ENCODE measurements around the gene KCNK6. TPM values are rescaled to one million over a fixed set of nuclear protein-coding genes. Genes with fewer than 3 reads are reported as not detected.

The KCNK6 gene
- total RNA-seq, 1 donor = 5.4 TPM

DNA sequence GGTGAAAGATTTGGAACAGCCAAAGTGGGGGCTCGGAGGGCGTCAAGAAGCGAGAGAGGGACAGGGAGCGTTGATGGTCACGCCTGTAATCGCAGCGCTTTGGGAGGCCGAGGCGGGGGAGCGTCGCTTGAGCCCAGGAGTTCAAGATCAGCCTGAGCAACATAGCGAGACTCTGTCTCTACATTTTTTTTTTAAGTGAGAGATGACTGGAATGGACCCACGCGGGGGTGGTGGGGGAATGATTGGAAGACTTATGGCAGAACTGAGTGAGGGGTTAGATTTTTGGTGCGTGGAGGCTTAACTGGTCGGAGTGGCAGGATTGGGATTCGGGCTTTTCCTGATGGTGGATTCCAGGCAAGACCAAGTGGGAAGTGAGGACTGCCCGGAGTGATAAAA is 55.5 kb downstream of the KCNK6 start:
- TF ChIP-seq, protein P1, sequence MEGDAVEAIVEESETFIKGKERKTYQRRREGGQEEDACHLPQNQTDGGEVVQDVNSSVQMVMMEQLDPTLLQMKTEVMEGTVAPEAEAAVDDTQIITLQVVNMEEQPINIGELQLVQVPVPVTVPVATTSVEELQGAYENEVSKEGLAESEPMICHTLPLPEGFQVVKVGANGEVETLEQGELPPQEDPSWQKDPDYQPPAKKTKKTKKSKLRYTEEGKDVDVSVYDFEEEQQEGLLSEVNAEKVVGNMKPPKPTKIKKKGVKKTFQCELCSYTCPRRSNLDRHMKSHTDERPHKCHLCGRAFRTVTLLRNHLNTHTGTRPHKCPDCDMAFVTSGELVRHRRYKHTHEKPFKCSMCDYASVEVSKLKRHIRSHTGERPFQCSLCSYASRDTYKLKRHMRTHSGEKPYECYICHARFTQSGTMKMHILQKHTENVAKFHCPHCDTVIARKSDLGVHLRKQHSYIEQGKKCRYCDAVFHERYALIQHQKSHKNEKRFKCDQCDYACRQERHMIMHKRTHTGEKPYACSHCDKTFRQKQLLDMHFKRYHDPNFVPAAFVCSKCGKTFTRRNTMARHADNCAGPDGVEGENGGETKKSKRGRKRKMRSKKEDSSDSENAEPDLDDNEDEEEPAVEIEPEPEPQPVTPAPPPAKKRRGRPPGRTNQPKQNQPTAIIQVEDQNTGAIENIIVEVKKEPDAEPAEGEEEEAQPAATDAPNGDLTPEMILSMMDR (IDR thresholded peaks at IDR 0.05; ENCODE audit: extremely low read depth, low read depth, low read length) = no peak
- Histone ChIP-seq H3K36me3 (ENCODE audit: insufficient read depth, low read length) (peaks cover 25% of the 10 kb centered on the region), H4K20me1 (ENCODE audit: insufficient read depth, low read length) (peaks cover 33% of the 10 kb centered on the region), H3K27me3 (ENCODE audit: insufficient read depth, low read length) (no peaks in the 10 kb centered on the region), H3K79me2 (ENCODE audit: insufficient read depth, low read length) (peaks cover 51% of the 10 kb centered on the region), H3K4me2 (ENCODE audit: insufficient read depth, low read length) (peak overlapping the region; percentile 88), H3K27ac (ENCODE audit: low read depth, low read length) (peak overlapping the region; percentile 95), H3K9me3 (ENCODE audit: low read depth, low read length) (no peaks in the 10 kb centered on the region), H3K4me3 (ENCODE audit: insufficient read depth, low read length) (peak overlapping the region; percentile 98), H2AFZ (ENCODE audit: low read length) (peak overlapping the region; percentile 91), H3K4me1 (ENCODE audit: insufficient read depth, low read length) (peaks cover 15% of the 10 kb centered on the region)
- peak; percentile 70 for DNase-seq (ENCODE audit: insufficient read length, low spot score, missing footprints)

DNA sequence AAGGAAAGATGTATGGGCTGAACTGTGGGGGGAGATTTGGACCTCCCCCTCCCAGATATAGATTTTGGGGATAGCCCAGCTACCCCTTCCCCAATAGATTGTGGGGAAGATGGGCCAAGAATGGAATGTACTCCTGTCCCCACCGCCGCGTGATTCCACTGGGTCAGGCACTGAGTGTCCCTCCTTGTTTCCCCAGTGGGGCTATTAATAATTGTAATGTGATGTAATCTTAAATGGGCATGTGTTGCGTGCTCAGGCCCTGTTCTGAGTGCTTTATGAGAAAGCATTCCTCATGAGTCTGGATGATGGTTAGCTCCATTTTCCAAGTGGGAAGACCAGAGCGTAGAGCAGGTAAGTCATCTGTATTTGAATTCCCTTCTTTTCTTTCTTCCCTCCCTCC is 56.1 kb downstream of the KCNK6 start:
- peak; percentile 91 for DNase-seq (ENCODE audit: insufficient read length, low spot score, missing footprints)
- Histone ChIP-seq H3K9me3 (ENCODE audit: low read depth, low read length) (no peaks in the 10 kb centered on the region), H3K27me3 (ENCODE audit: insufficient read depth, low read length) (no peaks in the 10 kb centered on the region), H3K4me1 (ENCODE audit: insufficient read depth, low read length) (peaks cover 15% of the 10 kb centered on the region), H3K36me3 (ENCODE audit: insufficient read depth, low read length) (peaks cover 31% of the 10 kb centered on the region), H4K20me1 (ENCODE audit: insufficient read depth, low read length) (peaks cover 36% of the 10 kb centered on the region), H3K79me2 (ENCODE audit: insufficient read depth, low read length) (peaks cover 58% of the 10 kb centered on the region), H3K4me2 (ENCODE audit: insufficient read depth, low read length) (peak overlapping the region; percentile 88), H3K4me3 (ENCODE audit: insufficient read depth, low read length) (peak overlapping the region; percentile 98), H2AFZ (ENCODE audit: low read length) (no peak overlapping the region), H3K27ac (ENCODE audit: low read depth, low read length) (peak overlapping the region; percentile 95)
- TF ChIP-seq, protein P1 (IDR thresholded peaks at IDR 0.05; ENCODE audit: extremely low read depth, low read depth, low read length) = no peak

GRCh38 chr19:38376576-38376975 is 56.9 kb downstream of the KCNK6 start:
- peaks cover 65% of the 10 kb centered on the region for H3K79me2 ChIP-seq (ENCODE audit: insufficient read depth, low read length)
- H3K36me3 ChIP-seq (ENCODE audit: insufficient read depth, low read length) = peaks cover 39% of the 10 kb centered on the region
- H3K27ac ChIP-seq (ENCODE audit: low read depth, low read length) = peak overlapping the region; percentile 95
- H3K4me1 ChIP-seq (ENCODE audit: insufficient read depth, low read length) = peaks cover 15% of the 10 kb centered on the region
- H3K4me3 ChIP-seq (ENCODE audit: insufficient read depth, low read length) = peak overlapping the region; percentile 98
- no peaks in the 10 kb centered on the region for H3K27me3 ChIP-seq (ENCODE audit: insufficient read depth, low read length)
- TF ChIP-seq, protein P1 (IDR thresholded peaks at IDR 0.05; ENCODE audit: extremely low read depth, low read depth, low read length) = no peak
- H3K4me2 ChIP-seq (ENCODE audit: insufficient read depth, low read length) = peak overlapping the region; percentile 88
- H4K20me1 ChIP-seq (ENCODE audit: insufficient read depth, low read length) = peaks cover 42% of the 10 kb centered on the region
- H3K9me3 ChIP-seq (ENCODE audit: low read depth, low read length) = no peaks in the 10 kb centered on the region
- DNase-seq (ENCODE audit: insufficient read length, low spot score, missing footprints) = no peak
- no peak overlapping the region for H2AFZ ChIP-seq (ENCODE audit: low read length)

DNA sequence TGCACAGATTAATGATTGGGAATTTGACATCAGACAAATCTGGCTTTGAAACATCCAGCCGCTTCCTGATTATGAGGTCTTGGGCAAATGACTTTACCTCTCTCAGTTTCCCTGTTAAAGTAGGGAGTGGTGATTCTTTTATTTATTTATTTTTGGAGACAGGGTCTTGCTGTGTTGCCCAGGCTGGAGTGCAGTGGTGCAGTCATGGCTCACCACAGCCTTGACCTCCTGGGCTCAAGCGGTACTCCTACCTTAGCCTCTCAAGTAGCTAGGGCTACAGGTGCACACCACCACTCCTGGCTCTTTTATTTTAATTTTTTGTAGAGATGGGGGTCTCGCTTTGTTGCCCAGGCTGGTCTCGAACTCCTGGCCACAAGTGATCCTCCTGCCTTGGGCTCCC is 57.4 kb downstream of the KCNK6 start:
- TF ChIP-seq, protein P1 (IDR thresholded peaks at IDR 0.05; ENCODE audit: extremely low read depth, low read depth, low read length) = no peak
- H3K4me1 ChIP-seq (ENCODE audit: insufficient read depth, low read length) = peaks cover 15% of the 10 kb centered on the region
- H3K27me3 ChIP-seq (ENCODE audit: insufficient read depth, low read length) = no peaks in the 10 kb centered on the region
- no peak overlapping the region for H3K4me3 ChIP-seq (ENCODE audit: insufficient read depth, low read length)
- no peaks in the 10 kb centered on the region for H3K9me3 ChIP-seq (ENCODE audit: low read depth, low read length)
- no peak overlapping the region for H3K4me2 ChIP-seq (ENCODE audit: insufficient read depth, low read length)
- H3K79me2 ChIP-seq (ENCODE audit: insufficient read depth, low read length) = peaks cover 66% of the 10 kb centered on the region
- peaks cover 45% of the 10 kb centered on the region for H4K20me1 ChIP-seq (ENCODE audit: insufficient read depth, low read length)
- DNase-seq (ENCODE audit: insufficient read length, low spot score, missing footprints) = no peak
- H2AFZ ChIP-seq (ENCODE audit: low read length) = no peak overlapping the region
- H3K36me3 ChIP-seq (ENCODE audit: insufficient read depth, low read length) = peaks cover 44% of the 10 kb centered on the region
- H3K27ac ChIP-seq (ENCODE audit: low read depth, low read length) = no peak overlapping the region

Measured in osteoblast (primary cell).